Stimulated activated CD8-positive, alpha-beta memory T cell treated with anti-CD3 and anti-CD28 coated beads, Interleukin-12 subunit alpha, Interleukin-12 subunit beta, amount 100 ng/mL, for 1 hour (primary cell): ENCODE data around the gene ABR.

Source experiments
- DNase-seq: peaks from one replicate; pipeline ENCODE4 v3.0.0-alpha.2; 2020; ENCODE audit warnings: low read depth

The ABR gene

GRCh38 chr17:1030684-1031532 lies 148.9 kb downstream of the ABR start:
- DNase-seq, result no peak

DNA sequence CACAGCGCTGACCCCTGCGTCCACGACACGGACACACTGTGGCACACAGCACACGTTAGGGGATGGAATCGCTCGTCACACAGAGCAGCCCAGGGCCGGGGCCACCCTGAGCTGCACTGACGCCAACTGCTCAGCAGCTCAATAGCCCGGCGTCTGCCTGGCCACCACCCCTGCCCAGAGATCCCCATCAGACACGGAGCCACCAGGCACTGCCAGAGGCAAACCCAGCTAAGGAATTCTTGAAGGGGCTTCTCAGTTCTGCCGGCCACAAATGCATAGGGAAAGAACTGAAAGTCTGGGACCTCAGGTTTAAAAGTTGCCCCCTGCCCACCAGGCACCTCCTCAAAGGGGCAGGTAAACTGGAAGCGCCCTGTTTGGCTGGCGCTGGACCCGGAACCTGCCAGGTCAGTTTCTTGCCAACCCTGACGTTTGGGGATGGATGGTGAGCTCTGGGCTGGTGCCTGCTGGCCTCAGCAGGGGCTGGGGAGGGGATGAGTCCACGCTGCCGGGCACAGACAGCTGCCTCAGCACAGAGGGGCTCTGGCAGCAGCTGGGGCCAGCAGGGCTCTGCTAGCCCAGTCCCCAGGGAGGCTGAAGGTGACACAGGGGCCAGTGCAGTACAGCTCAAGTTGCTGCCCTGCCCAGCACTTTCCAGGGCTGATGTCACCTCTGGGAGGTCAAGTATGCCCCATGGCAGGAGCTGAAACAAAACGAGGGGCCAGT lies 149.7 kb downstream of the ABR start:
- DNase-seq, result no peak

GRCh38 chr17:1029196-1029921 lies 150.4 kb downstream of the ABR start:
- DNase-seq, result no peak

GRCh38 chr17:1027044-1027443 lies 152.7 kb downstream of the ABR start:
- DNase-seq, result no peak

GRCh38 chr17:1026599-1026975 lies 153.2 kb downstream of the ABR start:
- DNase-seq, result no peak

- DNase-seq, result no peak
Measured at GRCh38 chr17:1025733-1026598, 153.8 kb downstream of the ABR start.

DNA sequence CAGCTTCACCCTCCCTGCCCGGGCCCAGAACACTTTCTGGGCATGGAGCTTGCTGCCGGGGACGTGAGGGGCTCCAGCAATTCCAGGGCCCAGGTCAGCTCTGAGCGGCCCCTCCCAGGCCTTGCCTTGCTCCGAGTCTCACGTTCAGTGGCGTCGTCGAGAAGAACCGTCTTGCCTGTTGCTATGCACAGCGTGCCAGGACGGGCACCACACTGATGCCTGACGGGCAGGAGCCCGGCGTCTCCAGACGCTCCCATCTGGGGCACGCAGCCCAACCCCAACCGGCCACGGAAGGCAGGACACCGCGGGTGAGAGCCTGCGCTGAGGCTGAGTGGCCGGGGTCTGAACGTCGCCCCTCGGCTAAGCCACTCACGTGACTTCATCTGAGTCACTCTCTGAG lies 155.7 kb downstream of the ABR start:
- DNase-seq, result no peak

DNA sequence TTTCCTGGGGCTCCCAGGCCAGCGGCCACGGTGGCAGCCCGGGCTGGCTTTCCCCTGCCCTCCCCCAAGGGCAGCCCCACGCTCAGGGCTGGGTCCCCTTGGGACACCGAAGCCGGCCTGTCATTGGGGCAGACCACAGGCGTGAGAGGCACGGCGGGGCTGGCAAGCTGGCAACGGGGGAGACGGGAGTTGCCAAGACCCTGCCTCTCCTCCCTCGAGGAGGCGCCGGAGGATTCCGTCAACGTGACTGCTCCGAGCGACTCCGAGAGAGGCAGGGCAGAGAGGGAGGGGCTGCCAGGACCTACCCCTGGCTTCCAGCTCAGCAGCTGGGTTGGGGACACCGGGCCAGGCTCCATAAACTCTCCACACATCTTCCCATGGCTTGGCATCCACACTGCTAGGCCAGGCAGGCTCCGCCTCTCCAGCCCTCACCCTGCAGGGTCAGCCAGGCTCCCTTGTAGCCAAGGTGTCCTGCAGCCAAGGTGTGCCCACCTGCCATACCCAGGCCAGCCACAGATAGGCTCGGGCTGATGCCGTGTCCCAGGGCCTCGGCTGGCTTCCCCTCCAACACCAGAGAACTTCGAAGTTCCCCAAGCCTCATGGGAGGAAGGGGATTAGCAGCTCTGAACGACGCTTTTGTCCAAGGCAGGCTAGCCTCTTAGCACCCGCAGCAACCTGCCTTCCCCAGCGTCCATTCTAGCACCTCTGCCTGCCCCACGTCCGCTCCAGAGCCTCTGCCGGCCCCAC lies 157.3 kb downstream of the ABR start:
- no peak for DNase-seq

DNA sequence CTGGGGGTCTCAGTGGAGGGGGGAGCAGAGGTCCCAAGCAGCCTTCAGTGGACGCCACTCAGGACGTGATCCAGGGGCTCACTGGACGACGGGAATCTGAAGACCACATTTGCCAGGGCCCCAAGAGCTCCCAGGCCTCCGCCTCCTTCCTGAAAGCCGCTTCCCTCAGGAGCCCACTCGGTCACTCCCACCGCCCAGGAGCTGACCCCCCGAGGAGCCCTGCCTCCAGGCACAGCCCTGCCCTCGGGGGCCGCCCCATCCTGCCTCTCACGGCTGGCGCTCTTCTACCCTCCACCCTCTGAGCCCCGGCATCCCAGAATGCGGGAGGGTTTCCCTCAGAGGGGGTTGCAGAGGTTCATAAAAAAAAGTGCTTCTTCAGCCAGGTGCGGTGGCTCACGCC lies 158.6 kb downstream of the ABR start:
- no peak for DNase-seq

DNA sequence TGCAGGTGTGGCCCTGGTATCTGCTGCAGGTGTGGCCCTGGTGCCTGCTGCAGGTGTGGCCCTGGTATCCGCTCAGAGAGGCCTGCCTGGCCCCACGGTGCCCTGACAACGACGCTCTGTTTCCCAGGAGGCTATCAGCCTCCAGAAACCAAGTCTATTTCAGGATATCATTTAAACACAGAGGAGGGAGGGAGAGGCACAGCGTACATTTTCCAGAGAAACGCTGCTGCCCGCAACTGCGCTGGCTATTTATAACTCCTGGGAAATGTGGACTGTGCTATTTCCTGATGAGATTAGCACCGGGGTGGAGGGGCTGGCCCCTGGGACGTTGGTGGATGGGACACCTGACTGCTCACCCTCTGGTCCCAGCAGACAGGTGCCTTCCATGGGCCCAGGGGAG lies 160.3 kb downstream of the ABR start:
- DNase-seq, result no peak

GRCh38 chr17:1018547-1018946 lies 161.2 kb downstream of the ABR start:
- DNase-seq, result no peak

GRCh38 chr17:1013729-1014090 lies 166.1 kb downstream of the ABR start:
- no peak for DNase-seq

GRCh38 chr17:1012823-1013728 lies 166.7 kb downstream of the ABR start:
- DNase-seq, result no peak

GRCh38 chr17:1011760-1012735 lies 167.7 kb downstream of the ABR start:
- DNase-seq, result no peak

DNA sequence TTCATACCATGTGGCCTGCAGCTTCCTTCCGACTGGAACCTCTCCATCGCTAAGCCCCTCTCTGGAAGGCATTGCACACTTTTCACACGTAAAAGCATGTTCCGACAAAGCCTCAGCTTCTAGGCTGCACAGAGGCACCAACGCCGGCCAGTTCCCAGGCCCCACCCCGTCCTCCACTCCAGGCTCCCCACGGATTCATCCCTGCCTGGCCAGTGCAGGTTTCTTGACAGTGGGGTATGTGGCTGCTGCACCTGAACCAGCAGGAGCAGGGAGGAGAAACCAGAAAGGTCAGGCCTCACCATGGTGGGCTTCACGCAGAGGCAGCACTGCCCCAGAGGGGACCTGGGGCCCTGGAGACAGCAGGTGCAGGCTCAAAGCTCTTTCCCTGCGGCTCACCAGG lies 168.6 kb downstream of the ABR start:
- no peak for DNase-seq

- no peak for DNase-seq
Measured at GRCh38 chr17:1010586-1010985, 169.2 kb downstream of the ABR start.

- no peak for DNase-seq
Measured at GRCh38 chr17:1010086-1010450, 169.7 kb downstream of the ABR start.

- DNase-seq, result no peak
Measured at GRCh38 chr17:1009229-1010085, 170.3 kb downstream of the ABR start.
